Caco-2 (cell line): ENCODE data around the gene PHF20. TPM values are rescaled to one million over a fixed set of nuclear protein-coding genes. Genes with fewer than 3 reads are reported as not detected.
"Not testable (repeated sequence)": the region's sequence is repeated elsewhere in the genome, so short reads cannot be mapped to it uniquely, and the experiment has no call there.

Experiments used
- BruUV-seq: library from RNA; stranded (reverse); fragments of 400-500 nt; replicated peaks from 2 replicates; lab custom pipeline; 2021; lab: Mats Ljungman, UMichigan
- CTCF ChIA-PET: fragments of 300-600 bp; sonication (Branson Sonifier 250); formaldehyde crosslinking; loops from one replicate; lab custom pipeline; 2022; ENCODE audit warnings: antibody characterized with exemption; lab: Charles Lee
- POLR2A ChIA-PET: fragments of 300-600 bp; sonication (Branson Sonifier 250); formaldehyde crosslinking; loops from one replicate; lab custom pipeline; 2022; ENCODE audit warnings: antibody characterized with exemption; lab: Charles Lee
- DNase-seq, 2 experiments: peaks; one replicate each; pipeline versions ENCODE4 v3.0.0 to v3.0.0-alpha.2; 2020 to 2022
- H3K27me3 ChIP-seq: replicated peaks from 2 replicates; pipeline ENCODE4 v1.6.0; 2011; ENCODE audit warnings: low read length; ENCODE audit not compliant: control insufficient read depth, insufficient read depth
- H3K36me3 ChIP-seq: 2 replicates; pipeline ENCODE4 v1.5.1; 2011; ENCODE audit warnings: low read length; ENCODE audit not compliant: control insufficient read depth, insufficient read depth
- H3K4me1 ChIP-seq: fragments of 250-450 bp; sonication (Bioruptor Pico); 2 replicates; pipeline ENCODE4 v1.5.1; 2020; ENCODE audit warnings: mild to moderate bottlenecking
- H3K4me3 ChIP-seq: 2 replicates; pipeline ENCODE4 v1.5.1; 2011; ENCODE audit warnings: low read depth, mild to moderate bottlenecking, control low read depth, low read length
- H3K9me3 ChIP-seq: fragments of 250-450 bp; sonication (Bioruptor Pico); 2 replicates; pipeline ENCODE4 v1.5.1; 2020; ENCODE audit warnings: mild to moderate bottlenecking, moderate library complexity
- H3K27ac Mint-ChIP-seq: one replicate; pipeline ENCODE4 v1.8.0; 2022; ENCODE audit warnings: mixed read lengths; ENCODE audit not compliant: unreplicated experiment
- H3K27me3 Mint-ChIP-seq: one replicate; pipeline ENCODE4 v1.8.0; 2022; ENCODE audit warnings: mixed read lengths; ENCODE audit not compliant: insufficient read depth, unreplicated experiment
- H3K36me3 Mint-ChIP-seq: one replicate; pipeline ENCODE4 v1.8.0; 2022; ENCODE audit warnings: mild to moderate bottlenecking, mixed read lengths; ENCODE audit not compliant: insufficient read depth, unreplicated experiment
- H3K4me1 Mint-ChIP-seq: one replicate; pipeline ENCODE4 v1.8.0; 2022; ENCODE audit warnings: low read depth, mixed read lengths; ENCODE audit not compliant: unreplicated experiment
- H3K4me3 Mint-ChIP-seq: one replicate; pipeline ENCODE4 v1.8.0; 2022; ENCODE audit warnings: mild to moderate bottlenecking, moderate library complexity, mixed read lengths; ENCODE audit not compliant: unreplicated experiment
- H3K9me3 Mint-ChIP-seq: one replicate; pipeline ENCODE4 v1.8.0; 2022; ENCODE audit warnings: mixed read lengths; ENCODE audit not compliant: unreplicated experiment
- CTCF ChIP-seq, 2 experiments: fragments of 200-600 bp in 1 of 2; IDR thresholded peaks; 1 replicate in 1 of 2; 2 replicates in 1 of 2; pipeline versions ENCODE4 v1.5.1 to v1.8.0; 2011 to 2022; ENCODE audit warnings: antibody characterized with exemption in 1 of 2, control low read depth in 1 of 2, inconsistent platforms in 1 of 2, low read depth in 1 of 2, low read length in 1 of 2, mild to moderate bottlenecking in 1 of 2, moderate library complexity in 1 of 2; ENCODE audit not compliant: insufficient read depth in 1 of 2, severe bottlenecking in 1 of 2, unreplicated experiment in 1 of 2
- intact Hi-C: fragments of 100-400 bp; cut with micrococcal nuclease; formaldehyde crosslinking; loops from one replicate; pipeline ENCODE4 v1.10.0; 2022; ENCODE audit not compliant: unreplicated experiment
- total RNA-seq: library from RNA; stranded (reverse); gene quantifications from 2 replicates; pipeline ENCODE4 v1.2.3, GENCODE V29; 2022

The PHF20 gene
- total RNA-seq, 1 experiment from 2014 or later: 109 TPM

GRCh38 chr20:35839904-35840303 is 68.1 kb downstream of the PHF20 start:
- DNase-seq: no peak
- Mint-ChIP-seq H3K4me3 (no peak overlapping the region), H3K27me3 (no peaks in the 10 kb centered on the region), H3K4me1 (no peaks in the 10 kb centered on the region), H3K9me3 (no peaks in the 10 kb centered on the region), H3K36me3 (peaks cover 59% of the 10 kb centered on the region), H3K27ac (no peak overlapping the region)
- Histone ChIP-seq H3K27me3 (no peaks in the 10 kb centered on the region), H3K4me1 (no peaks in the 10 kb centered on the region), H3K4me3 (no peak overlapping the region), H3K36me3 (peaks cover 5% of the 10 kb centered on the region), H3K9me3 (peaks cover 26% of the 10 kb centered on the region)
- intact Hi-C loops: no loop called here
- no peak for TF ChIP-seq CTCF (IDR thresholded peaks at IDR 0.05; ENCODE audit: insufficient read depth in 1 of 2, low read depth in 1 of 2, low read length in 1 of 2, severe bottlenecking in 1 of 2, unreplicated experiment in 1 of 2)
- CTCF ChIA-PET: interaction anchor here (0.6 kb wide), 1 partner anchor 754 kb away, joined by 5 read pairs; no protein-coding TSS in a partner anchor
- POLR2A ChIA-PET: no interaction called here
- no TSS peak for BruUV-seq

GRCh38 chr20:35840421-35840820 is 68.6 kb downstream of the PHF20 start:
- intact Hi-C loops: no loop called here
- no peak overlapping the region for H3K4me3 Mint-ChIP-seq
- no peak for DNase-seq
- TF ChIP-seq CTCF (IDR thresholded peaks at IDR 0.05; ENCODE audit: insufficient read depth in 1 of 2, low read depth in 1 of 2, low read length in 1 of 2, severe bottlenecking in 1 of 2, unreplicated experiment in 1 of 2): no peak
- H3K4me3 ChIP-seq: no peak overlapping the region
- no peaks in the 10 kb centered on the region for H3K4me1 Mint-ChIP-seq
- H3K27me3 Mint-ChIP-seq: no peaks in the 10 kb centered on the region
- H3K36me3 Mint-ChIP-seq: peaks cover 64% of the 10 kb centered on the region
- ChIA-PET CTCF (interaction anchor here (0.6 kb wide), 1 partner anchor 754 kb away, joined by 5 read pairs; no protein-coding TSS in a partner anchor), POLR2A (no interaction called here)
- H3K4me1 ChIP-seq: no peaks in the 10 kb centered on the region
- no peaks in the 10 kb centered on the region for H3K9me3 Mint-ChIP-seq
- H3K27me3 ChIP-seq: no peaks in the 10 kb centered on the region
- H3K36me3 ChIP-seq: peaks cover 5% of the 10 kb centered on the region
- peaks cover 26% of the 10 kb centered on the region for H3K9me3 ChIP-seq
- H3K27ac Mint-ChIP-seq: no peak overlapping the region
- BruUV-seq: no TSS peak

DNA sequence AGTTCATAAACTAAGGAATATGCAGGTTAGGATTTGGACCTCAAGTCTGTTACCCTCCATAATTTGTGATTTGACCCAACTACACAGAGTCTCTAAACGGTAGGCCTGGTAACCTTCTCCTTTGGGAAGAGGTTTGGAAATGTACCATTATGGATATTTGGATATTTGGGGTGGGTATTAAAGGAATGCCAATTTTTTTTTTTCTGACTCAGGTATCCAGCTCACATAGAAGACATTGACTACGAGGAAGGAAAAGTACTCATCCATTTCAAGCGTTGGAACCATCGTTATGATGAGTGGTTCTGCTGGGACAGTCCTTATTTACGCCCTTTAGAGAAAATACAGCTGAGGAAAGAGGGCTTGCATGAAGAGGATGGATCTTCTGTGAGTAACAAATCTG is 70.5 kb downstream of the PHF20 start:
- Histone ChIP-seq H3K36me3 (peaks cover 5% of the 10 kb centered on the region), H3K9me3 (peaks cover 26% of the 10 kb centered on the region), H3K4me1 (no peaks in the 10 kb centered on the region), H3K4me3 (no peak overlapping the region), H3K27me3 (no peaks in the 10 kb centered on the region)
- Mint-ChIP-seq H3K9me3 (no peaks in the 10 kb centered on the region), H3K36me3 (peaks cover 79% of the 10 kb centered on the region), H3K27me3 (no peaks in the 10 kb centered on the region), H3K4me3 (no peak overlapping the region), H3K27ac (no peak overlapping the region), H3K4me1 (no peaks in the 10 kb centered on the region)
- no TSS peak for BruUV-seq
- DNase-seq: no peak
- CTCF ChIA-PET: no interaction called here
- intact Hi-C loops: no loop called here
- POLR2A ChIA-PET: interaction anchor here (0.7 kb wide), 1 partner anchor 100 kb away, joined by 4 read pairs; the partner anchor contains the start of gene RBM39
- no peak for TF ChIP-seq CTCF (IDR thresholded peaks at IDR 0.05; ENCODE audit: insufficient read depth in 1 of 2, low read depth in 1 of 2, low read length in 1 of 2, severe bottlenecking in 1 of 2, unreplicated experiment in 1 of 2)

DNA sequence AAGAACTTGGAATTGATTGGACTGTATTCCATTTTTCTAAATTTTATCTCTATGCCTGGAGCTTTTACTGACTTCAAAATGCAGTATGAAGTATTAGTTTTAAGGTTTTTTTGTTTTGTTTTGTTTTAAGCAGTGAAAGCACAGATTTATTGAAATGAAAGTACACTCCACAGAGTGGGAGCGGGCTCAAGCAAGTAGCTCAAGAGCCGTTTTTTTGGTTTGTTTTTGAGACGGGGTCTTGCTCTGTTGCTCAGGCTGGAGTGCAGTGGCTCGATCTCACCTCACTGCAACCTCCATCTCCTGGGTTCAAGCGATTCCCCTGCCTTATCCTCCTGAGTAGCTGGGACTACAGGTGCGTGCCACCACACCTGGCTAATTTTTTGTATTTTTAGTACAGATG is 72.1 kb downstream of the PHF20 start:
- H3K4me1 Mint-ChIP-seq, H3K9me3 Mint-ChIP-seq, BruUV-seq, H3K27me3 Mint-ChIP-seq, CTCF ChIA-PET, DNase-seq, intact Hi-C loops, H3K27ac Mint-ChIP-seq, H3K27me3 ChIP-seq, H3K36me3 ChIP-seq, H3K4me1 ChIP-seq, H3K4me3 ChIP-seq, H3K4me3 Mint-ChIP-seq: not testable (repeated sequence)
- H3K9me3 ChIP-seq: peaks cover 26% of the 10 kb centered on the region
- H3K36me3 Mint-ChIP-seq: peaks cover 72% of the 10 kb centered on the region
- POLR2A ChIA-PET: interaction anchor here (0.6 kb wide), 1 partner anchor 934 kb away, joined by 4 read pairs; no protein-coding TSS in a partner anchor
